Upper lobe of left lung (tissue), 6 donors: ENCODE data around the gene DIS3. TPM values are rescaled to one million over a fixed set of nuclear protein-coding genes. Genes with fewer than 3 reads are reported as not detected.
"Not testable (repeated sequence)": the region's sequence is repeated elsewhere in the genome, so short reads cannot be mapped to it uniquely, and the experiment has no call there.

ENCODE experiments used
- ATAC-seq, 2 donors: fragments of 200-7000 bp; cut with Tn5 transposase; one replicate each; pipeline ENCODE4 v1.9.1; 2022; ENCODE audit warnings: mild to moderate bottlenecking in 2 of 2, moderate library complexity in 2 of 2; ENCODE audit not compliant: low FRiP score in 2 of 2
- DNase-seq, 2 donors: peaks; one replicate each; pipeline ENCODE4 v3.0.0-alpha.2; 2019 to 2020
- H3K27ac ChIP-seq, 4 donors: fragments of 200-600 bp; sonication (generic); one replicate each; pipeline ENCODE4 v1.5.1; 2016 to 2019
- H3K27me3 ChIP-seq, 4 donors: fragments of 200-600 bp; sonication (generic); one replicate each; pipeline ENCODE4 v1.5.1; 2017 to 2019
- H3K36me3 ChIP-seq, 4 donors: fragments of 200-600 bp; sonication (generic); one replicate each; pipeline ENCODE4 v1.5.1; 2016 to 2019
- H3K4me1 ChIP-seq, 4 donors: fragments of 200-600 bp; sonication (generic); one replicate each; pipeline ENCODE4 v1.5.1; 2018 to 2019
- H3K4me3 ChIP-seq, 4 donors: fragments of 200-600 bp; sonication (generic); one replicate each; pipeline ENCODE4 v1.5.1; 2017 to 2019; ENCODE audit warnings: mild to moderate bottlenecking in 2 of 4, moderate library complexity in 1 of 4
- H3K9me3 ChIP-seq, 4 donors: fragments of 200-600 bp; sonication (generic); one replicate each; pipeline ENCODE4 v1.5.1; 2018 to 2019
- EP300 ChIP-seq, 4 donors: sonication (generic); formaldehyde crosslinking; IDR thresholded peaks; one replicate each; pipeline ENCODE4 v1.5.1; 2017; ENCODE audit warnings: antibody characterized with exemption in 4 of 4, control low read depth in 2 of 4
- POLR2A ChIP-seq, 4 donors: fragments of 450-650 bp; IDR thresholded peaks; one replicate each; pipeline ENCODE4 v1.5.1; 2016 to 2017; ENCODE audit warnings: antibody characterized with exemption in 4 of 4, mild to moderate bottlenecking in 2 of 4
- POLR2AphosphoS5 ChIP-seq, 2 donors: sonication (generic); formaldehyde crosslinking; IDR thresholded peaks; one replicate each; pipeline ENCODE4 v1.5.1; 2017; ENCODE audit warnings: antibody characterized with exemption in 2 of 2
- WGBS, 2 donors: methylation state at CpG; one replicate each; pipeline ENCODE4 v1.1.5; 2017 to 2018; 5-methylcytosine and 5-hydroxymethylcytosine counted together
- total RNA-seq, 6 donors: library from RNA; depleted of rRNA in 4 of 6; stranded (reverse); fragments of >200 nt in 4 of 6; gene quantifications; one replicate each; pipeline versions ENCODE4 v1.1.0 to v1.2.1, GENCODE V29; 2016 to 2021
- TF ChIP-seq, protein P1 (sequence below), 6 experiments: fragments of 450-650 bp in 4 of 6; fragments of 200-600 bp in 2 of 6; sonication (generic) in 2 of 6; IDR thresholded peaks; one replicate each; pipeline ENCODE4 v1.5.1; 2016 to 2019; ENCODE audit warnings: antibody characterized with exemption in 6 of 6
- donor health status: DM: no; HTN: no; CAD: no; lungs with moderate emphysema.
- donor health status: DM: no; HTN: yes; CAD: no; lungs with severe emphysema.

The DIS3 gene
- total RNA-seq, 6 donors from 2014 or later: 7.3 to 32.3 (median 26.8) TPM

DNA sequence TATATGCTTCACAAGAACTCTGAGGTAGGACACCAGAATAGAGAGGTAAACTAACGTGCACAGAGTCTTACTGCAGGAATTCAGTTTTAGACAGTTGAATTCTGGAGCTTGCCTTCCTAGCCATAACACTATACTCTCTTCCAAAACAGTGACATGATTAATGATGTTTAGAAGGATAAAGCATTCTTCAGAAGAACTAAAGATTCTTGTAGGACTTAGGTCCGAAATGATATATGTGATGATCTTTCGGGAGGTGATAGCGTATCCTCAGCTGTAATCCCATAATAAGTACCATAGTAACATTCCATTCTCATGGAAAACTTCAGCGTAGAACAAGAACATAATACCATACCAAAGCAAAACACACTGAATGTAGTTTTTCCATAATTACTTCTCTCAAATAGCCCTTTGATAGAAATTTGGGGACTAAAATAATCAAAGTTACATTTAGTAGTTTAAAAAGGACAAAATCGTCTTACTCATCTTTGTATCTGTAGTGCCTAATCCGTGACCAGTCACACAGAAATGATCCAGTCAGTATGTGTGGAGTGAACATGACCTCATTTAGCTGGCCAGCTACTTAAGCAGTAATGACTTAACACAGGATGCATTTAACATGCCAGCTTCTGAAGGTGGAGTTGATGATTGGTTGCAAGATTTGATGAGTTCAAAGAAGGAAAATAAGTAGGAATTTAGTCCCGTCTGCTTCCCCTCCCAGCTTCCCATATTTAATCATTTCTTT, 38.6 kb upstream of the DIS3 start:
- peaks cover 0 to 46% (median 0%) of the 10 kb centered on the region in 4 donors for H3K36me3 ChIP-seq
- 87 to 92% methylated on average over 8 of the region's 8 CpGs for WGBS, 2 donors
- no peak for TF ChIP-seq POLR2AphosphoS5 (IDR thresholded peaks at IDR 0.05)
- TF ChIP-seq POLR2A (IDR thresholded peaks at IDR 0.05): no peak
- no peak for TF ChIP-seq EP300 (IDR thresholded peaks at IDR 0.05)
- TF ChIP-seq, protein P1, sequence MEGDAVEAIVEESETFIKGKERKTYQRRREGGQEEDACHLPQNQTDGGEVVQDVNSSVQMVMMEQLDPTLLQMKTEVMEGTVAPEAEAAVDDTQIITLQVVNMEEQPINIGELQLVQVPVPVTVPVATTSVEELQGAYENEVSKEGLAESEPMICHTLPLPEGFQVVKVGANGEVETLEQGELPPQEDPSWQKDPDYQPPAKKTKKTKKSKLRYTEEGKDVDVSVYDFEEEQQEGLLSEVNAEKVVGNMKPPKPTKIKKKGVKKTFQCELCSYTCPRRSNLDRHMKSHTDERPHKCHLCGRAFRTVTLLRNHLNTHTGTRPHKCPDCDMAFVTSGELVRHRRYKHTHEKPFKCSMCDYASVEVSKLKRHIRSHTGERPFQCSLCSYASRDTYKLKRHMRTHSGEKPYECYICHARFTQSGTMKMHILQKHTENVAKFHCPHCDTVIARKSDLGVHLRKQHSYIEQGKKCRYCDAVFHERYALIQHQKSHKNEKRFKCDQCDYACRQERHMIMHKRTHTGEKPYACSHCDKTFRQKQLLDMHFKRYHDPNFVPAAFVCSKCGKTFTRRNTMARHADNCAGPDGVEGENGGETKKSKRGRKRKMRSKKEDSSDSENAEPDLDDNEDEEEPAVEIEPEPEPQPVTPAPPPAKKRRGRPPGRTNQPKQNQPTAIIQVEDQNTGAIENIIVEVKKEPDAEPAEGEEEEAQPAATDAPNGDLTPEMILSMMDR (IDR thresholded peaks at IDR 0.05): no peak

DNA sequence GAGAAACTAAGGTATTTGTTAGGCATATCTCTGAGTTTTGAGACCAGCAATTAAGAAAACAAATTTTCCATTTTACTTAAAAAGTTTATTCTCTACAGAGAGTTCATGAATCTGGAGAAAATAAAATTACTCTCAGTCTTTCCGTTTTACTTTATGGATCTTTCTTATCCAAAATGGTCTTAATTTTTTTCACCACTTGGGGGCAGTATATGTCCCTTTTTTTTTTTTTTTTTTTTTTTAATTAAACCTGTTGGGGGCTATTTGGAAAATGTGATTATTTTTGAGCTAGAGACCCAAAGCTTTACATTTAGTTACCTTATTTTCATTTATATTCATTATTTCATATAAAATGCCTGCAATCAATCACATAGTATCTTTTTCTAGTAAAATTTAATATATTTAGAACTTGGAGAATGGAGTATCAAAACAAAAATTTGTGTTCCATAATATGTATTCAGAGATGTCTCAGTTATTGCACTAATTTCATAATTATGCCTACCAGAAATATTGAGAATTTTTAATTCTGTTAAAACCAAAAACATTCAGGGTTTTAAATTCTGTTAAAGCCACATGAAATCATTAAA, 27.3 kb upstream of the DIS3 start:
- no peak for ATAC-seq
- TF ChIP-seq EP300 (IDR thresholded peaks at IDR 0.05) (no peak), POLR2A (IDR thresholded peaks at IDR 0.05) (no peak), POLR2AphosphoS5 (IDR thresholded peaks at IDR 0.05) (no peak)
- TF ChIP-seq, protein P1 (IDR thresholded peaks at IDR 0.05): peak in 2 of 6 experiments; percentile 37 to 58
- H3K27ac ChIP-seq: no peak overlapping the region
- no peaks in the 10 kb centered on the region for H3K27me3 ChIP-seq
- no peak for DNase-seq
- H3K9me3 ChIP-seq: no peaks in the 10 kb centered on the region
- WGBS, 2 donors: 6 to 12% methylated on average over 1 of the region's 1 CpG
- peaks cover 0 to 4% (median 3%) of the 10 kb centered on the region in 4 donors for H3K4me1 ChIP-seq
- H3K36me3 ChIP-seq: peaks cover 0 to 11% (median 4%) of the 10 kb centered on the region in 4 donors
- no peak overlapping the region for H3K4me3 ChIP-seq

More for the DNA sequence above, 38.6 kb upstream of the DIS3 start:
- Histone ChIP-seq H3K4me1 (no peaks in the 10 kb centered on the region), H3K4me3 (no peak overlapping the region), H3K9me3 (no peaks in the 10 kb centered on the region), H3K27me3 (no peaks in the 10 kb centered on the region), H3K27ac (no peak overlapping the region)
- no peak for DNase-seq
- peak in 1 of 2 donors; percentile 63 for ATAC-seq

DNA sequence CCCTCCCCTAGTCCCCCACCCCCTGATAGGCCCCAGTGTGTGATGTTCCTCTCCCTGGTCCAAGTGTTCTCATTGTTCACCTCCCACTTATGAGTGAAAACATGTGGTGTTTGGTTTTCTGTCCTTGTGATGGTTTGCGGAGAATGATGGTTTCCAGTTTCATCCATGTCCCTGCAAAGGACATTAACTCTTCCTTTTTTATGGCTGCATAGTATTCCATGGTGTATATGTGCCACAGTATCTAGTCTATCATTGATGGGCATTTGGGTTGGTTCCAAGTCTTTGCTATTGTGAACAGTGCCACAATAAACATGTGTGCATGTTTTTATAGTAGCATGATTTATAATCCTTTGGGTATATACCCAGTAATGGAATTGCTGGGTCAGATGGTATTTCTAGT, 24.8 kb upstream of the DIS3 start:
- not testable (repeated sequence) for H3K4me1 ChIP-seq, H3K36me3 ChIP-seq, H3K4me3 ChIP-seq, H3K9me3 ChIP-seq, ATAC-seq, H3K27ac ChIP-seq, H3K27me3 ChIP-seq, DNase-seq
- 100% methylated on average over 1 of the region's 1 CpG for WGBS, 2 donors

DNA sequence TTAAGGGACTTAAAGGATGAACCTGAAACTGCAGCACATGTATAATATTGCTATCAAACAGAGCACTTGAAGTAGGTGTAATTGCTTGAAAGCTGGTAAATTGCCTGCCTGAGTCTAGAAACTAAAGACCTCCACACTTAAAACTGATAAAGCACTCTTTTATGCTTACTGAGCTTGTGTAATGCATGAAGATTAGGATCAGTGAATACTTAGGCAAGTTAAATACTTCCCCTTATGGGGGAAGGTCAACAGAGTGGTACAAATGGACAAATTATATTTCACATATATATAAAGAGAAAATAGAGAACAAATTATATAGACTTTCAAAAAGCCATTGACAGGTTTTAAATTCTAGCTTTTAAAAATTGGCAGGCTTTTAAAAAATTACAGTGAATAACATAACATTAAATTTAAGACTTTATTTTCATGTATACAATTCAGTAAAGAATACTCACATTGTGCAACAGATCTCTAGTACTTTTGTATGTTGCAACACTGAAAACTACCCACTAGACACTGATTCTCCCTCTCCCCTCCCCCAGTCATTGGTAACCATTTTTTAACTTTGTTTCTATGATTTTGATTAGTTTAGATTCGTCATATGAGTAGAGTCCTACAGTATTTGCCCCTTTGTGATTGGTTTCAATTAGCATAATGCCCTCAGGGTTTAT, 24.1 kb upstream of the DIS3 start:
- TF ChIP-seq POLR2AphosphoS5 (IDR thresholded peaks at IDR 0.05) (no peak), EP300 (IDR thresholded peaks at IDR 0.05) (no peak), POLR2A (IDR thresholded peaks at IDR 0.05) (no peak)
- TF ChIP-seq, protein P1 (IDR thresholded peaks at IDR 0.05): no peak
- Histone ChIP-seq H3K4me3 (no peak overlapping the region), H3K27me3 (no peaks in the 10 kb centered on the region), H3K27ac (no peak overlapping the region), H3K4me1 (peaks cover 0 to 4% (median 3%) of the 10 kb centered on the region in 4 donors), H3K36me3 (peaks cover 0 to 13% (median 1%) of the 10 kb centered on the region in 4 donors), H3K9me3 (no peaks in the 10 kb centered on the region)
- no peak for ATAC-seq
- DNase-seq: no peak
- 93 to 96% methylated on average over 1 of the region's 1 CpG for WGBS, 2 donors

DNA sequence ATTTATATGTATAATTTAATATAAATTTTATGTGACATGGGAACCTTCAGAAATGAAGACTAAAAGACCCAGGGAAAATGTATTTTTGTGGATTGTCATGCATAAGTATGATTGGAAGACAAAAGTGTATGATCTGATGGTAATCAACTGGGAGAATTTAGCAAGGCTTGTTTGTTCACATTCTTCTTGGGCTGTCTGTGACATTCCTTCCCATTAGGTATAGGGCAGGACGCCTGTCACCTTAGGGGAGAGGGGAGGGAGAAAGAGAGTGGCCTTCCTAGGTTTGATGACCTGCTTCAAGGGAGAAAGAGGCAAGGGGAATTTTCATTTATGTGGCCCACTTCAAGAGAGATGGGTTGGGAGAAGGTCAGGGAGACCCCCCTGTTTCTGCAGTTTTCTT, 22.6 kb upstream of the DIS3 start:
- no peak overlapping the region for H3K27ac ChIP-seq
- H3K36me3 ChIP-seq: peaks cover 0 to 28% (median 1%) of the 10 kb centered on the region in 4 donors
- no peak for ATAC-seq
- H3K27me3 ChIP-seq: no peaks in the 10 kb centered on the region
- peaks cover 0 to 3% (median 1%) of the 10 kb centered on the region in 4 donors for H3K4me1 ChIP-seq
- H3K9me3 ChIP-seq: no peaks in the 10 kb centered on the region
- no peak overlapping the region for H3K4me3 ChIP-seq
- 93 to 94% methylated on average over 1 of the region's 1 CpG for WGBS, 2 donors
- TF ChIP-seq EP300 (IDR thresholded peaks at IDR 0.05) (no peak), POLR2A (IDR thresholded peaks at IDR 0.05) (no peak), POLR2AphosphoS5 (IDR thresholded peaks at IDR 0.05) (no peak)
- TF ChIP-seq, protein P1 (IDR thresholded peaks at IDR 0.05): no peak
- DNase-seq: no peak
